K562 (cell line): ENCODE measurements around the gene UPF2. TPM values are rescaled to one million over a fixed set of nuclear protein-coding genes. Genes with fewer than 3 reads are reported as not detected.
A peak's percentile ranks its signal among the peaks of the same experiment; 100 is the strongest.

Source experiments
- AFF4 ChIP-seq: sonication (generic); formaldehyde crosslinking; IDR thresholded peaks from 2 replicates; pipeline ENCODE4 v1.8.0; 2023; ENCODE audit warnings: mild to moderate bottlenecking, missing genetic modification reagents
- ATF1 ChIP-seq, 2 experiments: fragments of 450-650 bp in 1 of 2; IDR thresholded peaks; 2 replicates each; pipeline ENCODE4 v1.6.1; 2016; ENCODE audit warnings: missing compliant biosample characterization in 1 of 2, missing genetic modification characterization in 1 of 2
- CBFA2T2 ChIP-seq: fragments of 450-650 bp; conservative IDR thresholded peaks from 2 replicates; pipeline ENCODE4 v1.6.1; 2017; ENCODE audit warnings: mild to moderate bottlenecking
- CBX2 ChIP-seq: fragments of 200-600 bp; sonication (generic); IDR thresholded peaks from one replicate; pipeline ENCODE4 v1.6.1; 2012; ENCODE audit warnings: mild to moderate bottlenecking, low read length, inconsistent platforms; ENCODE audit not compliant: insufficient read depth, poor library complexity, severe bottlenecking
- CREB1 ChIP-seq, 2 experiments: sonication (generic) in 1 of 2; formaldehyde crosslinking in 1 of 2; IDR thresholded peaks; 2 replicates each; pipeline versions ENCODE4 v1.6.1 to v1.8.0; 2012 to 2022; ENCODE audit warnings: inconsistent platforms in 1 of 2, mild to moderate bottlenecking in 1 of 2, missing genetic modification reagents in 1 of 2, moderate library complexity in 1 of 2
- EP400 ChIP-seq: fragments of 450-650 bp; IDR thresholded peaks from 2 replicates; pipeline ENCODE4 v1.6.1; 2017; ENCODE audit warnings: antibody characterized with exemption, mild to moderate bottlenecking, moderate library complexity
- ETV1 ChIP-seq: fragments of 450-650 bp; conservative IDR thresholded peaks from 2 replicates; pipeline ENCODE4 v1.6.1; 2016; ENCODE audit warnings: missing genetic modification characterization, control low read depth, low read depth, missing compliant biosample characterization
- HLTF ChIP-seq: fragments of 450-650 bp; IDR thresholded peaks from 2 replicates; pipeline ENCODE4 v1.6.1; 2016
- KDM5B ChIP-seq: fragments of 200-600 bp; sonication (generic); IDR thresholded peaks from 2 replicates; pipeline ENCODE4 v1.6.1; 2012; ENCODE audit warnings: low read depth, mild to moderate bottlenecking, moderate library complexity, low read length, control low read depth, inconsistent platforms; ENCODE audit not compliant: insufficient replicate concordance
- MAX ChIP-seq: sonication (generic); formaldehyde crosslinking; IDR thresholded peaks from 2 replicates; pipeline ENCODE4 v1.9.0; 2022; ENCODE audit warnings: mild to moderate bottlenecking, missing genetic modification reagents
- NKRF ChIP-seq: fragments of 450-650 bp; IDR thresholded peaks from 2 replicates; pipeline ENCODE4 v1.6.1; 2016; ENCODE audit warnings: borderline replicate concordance
- NRF1 ChIP-seq, 2 experiments: fragments of 450-650 bp; IDR thresholded peaks in 1 of 2; conservative IDR thresholded peaks in 1 of 2; 2 replicates each; pipeline ENCODE4 v1.6.1; 2014; ENCODE audit warnings: mild to moderate bottlenecking in 2 of 2
- POLR2AphosphoS5 ChIP-seq: IDR thresholded peaks from 2 replicates; pipeline ENCODE4 v1.6.1; 2011; ENCODE audit warnings: mild to moderate bottlenecking, low read depth, low read length, moderate library complexity; ENCODE audit not compliant: control insufficient read depth, insufficient read depth
- PREB ChIP-seq: sonication (generic); formaldehyde crosslinking; IDR thresholded peaks from 2 replicates; pipeline ENCODE4 v1.8.1; 2023; ENCODE audit warnings: mild to moderate bottlenecking, missing genetic modification reagents
- SP1 ChIP-seq: sonication (generic); formaldehyde crosslinking; IDR thresholded peaks from 2 replicates; pipeline ENCODE4 v1.8.1; 2022; ENCODE audit warnings: mild to moderate bottlenecking, missing genetic modification reagents
- polyA plus RNA-seq, 8 experiments: library from polyadenylated mRNA; depleted of rRNA in 4 of 8; stranded (reverse) in 5 of 8; unstranded in 3 of 8; fragments of >200 nt; fragmentation: Nextera tagmentation in 2 of 8; fragmentation: Illumina TruSeq in 1 of 8; extraction: Ambion mirVana in 2 of 8; extraction: Trizol in 1 of 8; gene quantifications; 2 replicates each; pipeline versions ENCODE4 v1.2.1 to v1.2.3, GENCODE V29; 2011 to 2014; ENCODE audit warnings: inconsistent platforms in 1 of 8, missing spikeins in 1 of 8
- total RNA-seq, 7 experiments: library from RNA; depleted of rRNA in 6 of 7; stranded (reverse); fragments of >200 nt in 6 of 7; fragmentation: Illumina TruSeq in 2 of 7; extraction: Trizol in 2 of 7; gene quantifications; 2 replicates each; pipeline versions ENCODE4 v1.2.1 to v1.2.3, GENCODE V29; 2011 to 2021; ENCODE audit warnings: low replicate concordance in 1 of 7
- TF ChIP-seq, protein P1 (sequence below), 2 experiments: fragments of 250-450 bp in 1 of 2; fragments of 450-650 bp in 1 of 2; sonication (Bioruptor Pico) in 1 of 2; IDR thresholded peaks; 2 replicates each; pipeline versions ENCODE4 v1.6.1 to v1.8.0; 2016 to 2021; ENCODE audit warnings: mild to moderate bottlenecking in 2 of 2, moderate library complexity in 2 of 2, missing compliant biosample characterization in 1 of 2, missing genetic modification characterization in 1 of 2
- TF ChIP-seq, protein P2 (sequence below): fragments of 250-450 bp; sonication (Bioruptor Pico); IDR thresholded peaks from 2 replicates; pipeline ENCODE4 v1.8.0; 2021; ENCODE audit warnings: borderline replicate concordance, mild to moderate bottlenecking, moderate library complexity; ENCODE audit not compliant: poor library complexity, severe bottlenecking

The UPF2 gene
- total and polyA plus RNA-seq, 9 of the 15 experiments (the other 6 are each of a cell fraction or from before 2014, with no cell fraction given), result 13.9 to 37.7 (median 23.7) TPM

GRCh38 chr10:11894381-11895107, 148.1 kb downstream of the UPF2 start (continued):
- TF ChIP-seq ATF1 (CRISPR knock-in tag; IDR thresholded peaks at IDR 0.05) (no peak), ATF1 (tag; IDR thresholded peaks at IDR 0.05) (peak; percentile 48), AFF4 (CRISPR knock-in tag) (peak; percentile 89), NRF1 (conservative IDR thresholded peaks at IDR 0.05 in 1 of 2, IDR thresholded peaks at IDR 0.05 in 1 of 2) (peak; percentile 46 to 47; a peak in 3 of 4 replicates), EP400 (peak; percentile 90), PREB (CRISPR knock-in tag) (no peak), SP1 (peak; percentile 77), NKRF (peak; percentile 63; the same call in 1 of the 2 replicates), CBX2 (no peak), CREB1 (IDR thresholded peaks at IDR 0.05) (peak; percentile 31), CREB1 (CRISPR knock-in tag; IDR thresholded peaks at IDR 0.05) (no peak), MAX (peak; percentile 92), ETV1 (tag) (peak; percentile 98), HLTF (0 out of 2 replicates have a peak, but pooled peaks have one; percentile 28), POLR2AphosphoS5 (peak; percentile 89), CBFA2T2 (peak; percentile 17; the same call in 1 of the 2 replicates), KDM5B (peak; percentile 95)
- TF ChIP-seq, protein P1, sequence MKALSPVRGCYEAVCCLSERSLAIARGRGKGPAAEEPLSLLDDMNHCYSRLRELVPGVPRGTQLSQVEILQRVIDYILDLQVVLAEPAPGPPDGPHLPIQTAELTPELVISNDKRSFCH (CRISPR knock-in tag; IDR thresholded peaks at IDR 0.05), result no peak
- TF ChIP-seq, protein P1 (tag; IDR thresholded peaks at IDR 0.05), result no peak
- TF ChIP-seq, protein P2, sequence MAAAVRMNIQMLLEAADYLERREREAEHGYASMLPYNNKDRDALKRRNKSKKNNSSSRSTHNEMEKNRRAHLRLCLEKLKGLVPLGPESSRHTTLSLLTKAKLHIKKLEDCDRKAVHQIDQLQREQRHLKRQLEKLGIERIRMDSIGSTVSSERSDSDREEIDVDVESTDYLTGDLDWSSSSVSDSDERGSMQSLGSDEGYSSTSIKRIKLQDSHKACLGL (CRISPR knock-in tag), result peak; percentile 20
